ENCODE measurements around the gene PIGL.

GRCh38 chr17:16327018-16327417 is 110.0 kb downstream of the PIGL start:
- TF ChIP-seq CTCF (conservative IDR thresholded peaks at IDR 0.05; ENCODE audit: low read depth, low read length) (no peak), BHLHE40 (IDR thresholded peaks at IDR 0.05; ENCODE audit: low read depth, low read length) (no peak), RCOR1 (IDR thresholded peaks at IDR 0.05; ENCODE audit: insufficient replicate concordance, low read length) (no peak), USF2 (IDR thresholded peaks at IDR 0.05; ENCODE audit: low read depth, low read length) (no peak), NFE2L2 (IDR thresholded peaks at IDR 0.05; ENCODE audit: low read depth, low read length) (no peak), POLR2A (IDR thresholded peaks at IDR 0.05; ENCODE audit: low read depth, low read length) (no peak), RFX5 (IDR thresholded peaks at IDR 0.05; ENCODE audit: low read depth, low read length) (no peak), CEBPB (IDR thresholded peaks at IDR 0.05; ENCODE audit: low read depth, low read length) (no peak), MAZ (IDR thresholded peaks at IDR 0.05; ENCODE audit: borderline replicate concordance, low read depth, low read length) (no peak)
